GM19239 (cell line): ENCODE measurements around the gene APIP.
"Not testable (repeated sequence)": the region's sequence is repeated elsewhere in the genome, so short reads cannot be mapped to it uniquely, and the experiment has no call there.

Experiments
- DNase-seq: peaks from one replicate; pipeline ENCODE4 v3.0.0; 2011; ENCODE audit warnings: low spot score; ENCODE audit not compliant: insufficient read length
- FAIRE-seq: peaks from 2 replicates; lab custom pipeline; 2011; peaks lifted over from hg19 to GRCh38; lab: Jason Lieb, UNC

The APIP gene

DNA sequence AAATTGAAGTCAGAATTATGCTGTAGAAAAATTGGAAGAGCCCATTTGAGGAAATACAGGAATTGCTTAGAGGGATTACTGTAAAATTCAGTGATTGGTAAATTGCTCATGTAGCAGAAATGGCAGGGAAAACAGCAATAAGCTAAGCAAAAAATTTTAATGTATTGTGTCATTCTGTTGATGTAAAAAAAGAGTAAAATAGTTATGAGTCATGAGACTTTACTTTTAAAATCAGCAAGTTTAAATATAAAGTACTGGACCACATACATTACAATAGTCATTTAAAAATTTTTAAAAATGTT is 10.6 kb upstream of the APIP start:
- no peak for DNase-seq

GRCh38 chr11:34926101-34926830 is 10.1 kb upstream of the APIP start:
- FAIRE-seq (peak; percentile 87), DNase-seq (no peak)

More for the DNA sequence above, 10.6 kb upstream of the APIP start:
- no peak for FAIRE-seq

GRCh38 chr11:34924714-34925113 is 8.5 kb upstream of the APIP start:
- FAIRE-seq (no peak), DNase-seq (no peak)

GRCh38 chr11:34921156-34921555 is 5.0 kb upstream of the APIP start:
- FAIRE-seq (no peak), DNase-seq (no peak)

DNA sequence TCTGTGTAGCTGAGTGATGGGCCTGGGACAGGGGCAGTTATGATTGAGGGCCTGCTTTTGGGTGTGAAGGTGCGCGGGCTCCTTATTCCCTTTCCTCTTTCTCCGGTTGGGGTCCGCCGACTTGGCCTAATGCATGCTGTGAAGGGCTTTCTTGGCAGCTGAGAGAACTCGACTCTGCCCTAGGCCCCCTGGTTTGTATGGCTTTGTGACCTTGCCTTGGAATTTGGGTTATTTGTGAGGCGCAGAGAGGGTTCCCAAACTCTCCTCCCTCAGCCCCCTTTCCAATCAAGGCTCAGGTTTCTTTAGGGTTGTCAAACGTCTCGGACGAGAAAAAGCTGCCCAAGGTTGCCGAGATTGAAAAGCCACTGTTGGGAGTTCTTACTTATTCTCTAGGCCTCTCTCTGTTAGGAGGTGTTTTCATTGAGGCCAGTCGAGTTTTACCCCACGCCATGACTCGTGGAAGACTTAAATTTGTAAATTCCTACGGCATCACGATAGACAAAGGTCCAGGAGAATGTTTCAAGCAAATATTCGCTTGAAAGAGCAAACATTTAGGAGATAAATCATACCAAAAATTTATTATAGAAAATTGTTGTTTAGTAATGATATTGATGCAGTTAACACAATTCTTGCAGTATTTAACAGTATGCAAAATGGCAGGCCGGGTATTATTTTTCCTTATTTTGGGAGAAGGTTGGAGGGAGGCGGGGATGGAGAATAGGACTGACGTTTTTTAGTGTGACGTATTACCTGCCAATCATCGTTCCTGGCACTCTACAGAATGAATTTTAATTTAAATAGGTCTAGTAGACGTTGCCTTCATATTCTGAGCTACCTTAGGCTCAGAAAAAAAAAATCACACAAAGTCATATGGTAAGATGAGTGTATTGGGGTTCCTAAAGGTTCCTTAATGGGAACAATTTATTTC is 928 bp upstream of the APIP start:
- DNase-seq (no peak), FAIRE-seq (peak; percentile 35)

DNA sequence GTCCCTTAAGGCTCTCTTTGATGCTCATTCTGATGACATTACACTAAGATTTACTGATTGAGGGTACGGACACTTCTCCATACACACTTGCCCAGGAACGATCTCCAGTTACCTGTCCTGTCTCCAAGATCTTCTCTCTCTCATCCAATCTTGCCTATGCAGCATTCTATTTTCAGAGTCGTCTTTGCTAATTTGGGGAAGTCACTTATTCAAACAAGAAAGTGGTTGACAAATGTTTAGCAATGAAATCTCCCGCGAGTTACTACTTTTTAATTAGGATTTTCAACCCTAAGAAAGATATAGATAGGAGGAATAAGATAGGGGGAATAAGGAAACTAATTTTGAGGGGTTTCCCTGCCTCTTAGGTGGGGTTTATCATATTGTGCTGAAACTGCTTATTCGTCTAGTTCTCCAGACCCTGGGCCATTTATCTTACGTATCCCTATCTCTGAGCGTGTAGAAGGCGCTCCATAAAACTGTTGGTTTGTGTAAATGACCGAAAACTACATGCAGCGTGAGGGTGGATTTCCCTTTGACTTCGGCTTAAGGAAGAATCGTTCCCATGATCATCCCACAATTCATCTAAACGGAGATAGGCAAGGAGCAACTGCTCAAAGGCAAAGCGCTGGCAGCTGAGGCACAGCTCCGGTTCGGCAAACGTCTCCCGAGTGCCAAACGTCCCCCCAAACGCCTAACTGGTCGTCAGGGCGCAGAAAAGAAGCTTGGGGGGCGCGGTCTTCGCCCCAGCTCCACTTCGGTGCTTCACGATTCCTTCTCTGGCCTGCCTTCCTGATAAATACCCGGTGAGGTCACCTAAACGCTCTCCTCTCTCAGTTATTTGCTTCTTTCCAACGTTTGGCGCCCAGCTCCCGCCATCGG is 804 bp downstream of the APIP start:
- FAIRE-seq (no peak), DNase-seq (no peak)

GRCh38 chr11:34913556-34913955 is 2.6 kb downstream of the APIP start:
- not testable (repeated sequence) for FAIRE-seq, DNase-seq

DNA sequence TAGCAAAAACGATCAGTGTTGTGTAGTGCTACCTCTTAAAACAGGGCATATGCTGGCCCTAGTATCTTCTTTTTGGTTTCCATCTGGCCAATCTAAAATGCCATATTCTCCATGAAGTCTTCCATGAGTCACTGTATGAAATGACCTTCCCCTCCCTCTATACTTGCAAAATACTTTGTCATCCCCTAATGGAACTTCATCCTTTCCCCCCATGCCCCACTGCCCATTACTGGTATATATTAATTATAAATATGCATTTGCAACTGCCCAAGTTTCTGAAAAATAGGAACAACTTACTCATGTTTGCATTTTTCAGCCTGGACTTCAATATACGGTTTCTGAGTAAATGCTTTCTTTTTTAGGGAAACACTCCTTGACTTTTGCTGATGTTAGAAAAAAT is 4.5 kb downstream of the APIP start:
- no peak for FAIRE-seq
- no peak for DNase-seq

GRCh38 chr11:34910817-34911216 is 5.4 kb downstream of the APIP start:
- DNase-seq: no peak
- FAIRE-seq: no peak

GRCh38 chr11:34909955-34910354 is 6.2 kb downstream of the APIP start:
- peak; percentile 23 for FAIRE-seq
- DNase-seq: no peak

DNA sequence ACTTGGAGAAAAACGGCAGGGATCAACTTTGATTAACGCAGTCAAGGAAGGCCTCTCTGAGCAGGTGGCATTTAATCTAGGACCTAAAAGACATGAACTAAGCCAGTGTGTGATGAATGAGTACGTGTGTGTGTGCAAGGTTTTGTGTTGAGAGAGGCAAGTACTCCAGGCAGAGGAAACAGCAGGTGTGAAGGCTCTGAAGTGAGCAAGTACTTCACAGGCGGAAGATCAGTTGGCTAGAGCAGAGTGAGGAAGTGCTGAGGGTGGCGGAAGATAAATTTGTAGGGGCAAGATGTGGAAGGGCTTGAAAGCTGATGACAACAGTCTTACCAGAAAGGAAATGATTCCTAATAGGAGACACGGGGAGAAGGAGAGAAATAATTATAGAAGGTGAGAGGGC is 6.8 kb downstream of the APIP start:
- DNase-seq (no peak), FAIRE-seq (no peak)

DNA sequence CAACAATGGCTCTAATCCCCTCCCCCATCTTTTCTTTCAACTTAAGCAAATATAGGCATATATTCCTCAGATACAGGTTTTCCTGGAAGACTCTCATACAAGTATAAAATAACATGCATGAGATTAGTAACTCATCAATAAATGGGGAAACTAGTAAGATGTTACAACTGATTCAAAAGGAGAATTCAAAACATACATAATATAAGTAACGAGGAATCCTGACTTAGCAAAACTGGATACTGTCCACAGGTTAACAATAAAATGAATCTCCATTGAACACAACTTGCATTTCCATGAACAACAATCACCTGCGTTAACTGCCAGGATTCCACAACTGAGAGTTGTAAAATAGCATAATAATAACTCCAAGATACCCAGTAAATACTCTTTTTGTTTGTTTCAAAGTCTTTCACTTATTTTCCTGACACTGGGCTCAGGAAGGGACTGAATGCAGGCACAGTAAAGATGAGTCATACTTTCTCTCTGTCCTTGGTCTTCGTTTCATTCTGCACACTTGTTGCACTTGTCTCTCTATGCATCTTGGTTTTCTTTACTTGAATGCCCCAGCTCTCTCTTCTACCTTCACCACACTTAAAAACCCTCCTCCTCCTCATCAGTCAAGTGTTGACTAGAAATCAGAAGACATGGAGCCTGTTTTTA is 8.1 kb downstream of the APIP start:
- FAIRE-seq (peak; percentile 26), DNase-seq (no peak)

DNA sequence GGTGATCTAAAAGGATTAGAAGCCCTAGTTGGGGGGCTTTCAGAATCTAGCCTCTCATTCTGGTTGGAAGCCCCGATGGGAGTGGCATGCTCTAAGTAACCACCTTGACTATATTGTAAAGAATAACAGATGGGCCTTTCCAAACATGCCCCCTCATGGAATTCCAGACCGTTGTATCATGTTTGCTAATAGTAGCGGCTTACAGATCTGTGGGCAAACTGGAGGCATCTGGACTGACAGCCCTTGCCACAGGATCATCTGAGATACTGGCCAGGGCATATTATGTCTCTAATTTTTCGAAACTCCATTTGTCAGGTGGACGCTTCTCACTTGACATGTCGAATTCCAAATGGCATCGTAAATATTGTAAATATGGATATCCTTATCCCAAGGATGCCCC is 10.5 kb downstream of the APIP start:
- DNase-seq: no peak
- FAIRE-seq: no peak

- FAIRE-seq (no peak), DNase-seq (no peak)
These were observed 11.7 kb downstream of the APIP start for GRCh38 chr11:34904421-34904955.

DNA sequence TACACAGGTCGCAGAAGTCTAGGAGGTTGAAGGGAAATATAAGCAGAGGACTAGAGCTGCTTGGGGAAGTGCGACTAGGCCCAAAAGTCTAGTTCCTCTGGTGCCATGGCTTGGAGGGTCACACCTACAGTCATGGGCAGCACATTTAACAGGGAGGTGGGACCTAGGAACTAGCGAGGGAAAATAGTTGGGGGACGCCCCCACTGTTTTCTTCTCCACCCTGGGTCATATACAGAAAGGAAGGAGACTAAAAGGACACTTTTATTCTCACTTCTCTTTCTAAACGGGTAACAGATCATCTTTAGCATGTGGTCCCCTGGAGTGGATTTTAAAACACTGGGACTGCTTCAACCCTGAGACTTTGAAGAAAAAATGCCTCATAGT is 16.6 kb downstream of the APIP start:
- DNase-seq: no peak
- no peak for FAIRE-seq

DNA sequence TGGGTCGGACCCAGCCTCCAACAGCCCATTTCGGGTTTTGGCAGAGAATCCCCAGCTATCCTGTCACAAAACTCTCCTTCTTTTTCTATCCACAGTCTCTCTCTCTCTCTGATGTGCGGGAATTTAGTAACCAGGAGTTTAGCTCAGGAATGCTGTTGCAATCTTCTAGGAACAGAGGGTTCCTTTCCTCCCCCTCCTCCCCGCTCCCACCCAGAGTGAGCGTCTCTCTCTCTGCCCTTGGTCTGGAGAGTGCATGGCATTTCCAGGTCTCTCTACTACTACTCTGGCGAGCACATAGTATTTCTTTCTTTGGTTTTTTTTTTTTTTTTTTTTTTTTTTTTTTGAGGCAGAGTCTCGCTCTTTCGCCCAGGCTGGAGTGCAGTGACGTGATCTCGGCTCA is 17.7 kb downstream of the APIP start:
- DNase-seq (no peak), FAIRE-seq (no peak)

DNA sequence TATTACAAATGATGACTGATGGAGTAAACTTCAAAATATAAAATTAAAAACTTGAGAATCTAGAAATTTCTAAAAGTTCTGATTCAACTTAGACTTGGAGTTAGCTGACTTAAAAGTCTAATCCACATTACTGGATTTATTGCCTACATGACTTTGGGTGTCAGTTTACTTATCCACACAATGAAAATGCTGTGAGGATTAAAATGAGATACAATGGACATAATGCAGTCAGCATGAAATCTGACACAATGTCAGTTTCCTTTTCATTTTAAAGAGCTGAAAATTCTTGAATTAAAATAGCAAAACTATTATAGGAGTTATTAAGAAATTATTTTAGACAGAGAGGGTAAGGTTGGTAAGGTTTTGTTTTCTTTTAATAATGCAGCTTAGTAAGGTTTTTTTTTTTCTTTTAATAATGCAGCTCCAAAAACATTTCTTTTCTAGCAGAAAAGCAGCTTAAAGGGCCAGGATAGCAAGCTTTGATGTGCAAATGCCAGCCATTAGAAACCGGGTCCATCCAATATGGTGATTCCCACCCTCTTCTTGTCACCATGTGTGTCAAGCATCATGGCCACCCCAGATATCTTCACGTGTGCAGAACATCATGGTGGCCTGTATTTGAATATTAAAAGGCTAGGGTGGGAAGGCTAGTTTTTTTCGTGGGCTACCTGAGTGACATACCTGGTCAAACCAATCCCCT is 18.9 kb downstream of the APIP start:
- no peak for FAIRE-seq
- DNase-seq: no peak

GRCh38 chr11:34896191-34896590 is 20.0 kb downstream of the APIP start:
- DNase-seq, FAIRE-seq: not testable (repeated sequence)

GRCh38 chr11:34893416-34893815 is 22.8 kb downstream of the APIP start:
- no peak for FAIRE-seq
- no peak for DNase-seq
